Activated CD8-positive, alpha-beta memory T cell treated with anti-CD3 and anti-CD28 coated beads, Interleukin-2, amount 50 U/mL, for 1 hour (primary cell): ENCODE results near the gene NOM1.

Source experiments
- DNase-seq: peaks from one replicate; pipeline ENCODE4 v3.0.0-alpha.2; 2020; ENCODE audit errors: extremely low read depth

NOM1 gene

DNA sequence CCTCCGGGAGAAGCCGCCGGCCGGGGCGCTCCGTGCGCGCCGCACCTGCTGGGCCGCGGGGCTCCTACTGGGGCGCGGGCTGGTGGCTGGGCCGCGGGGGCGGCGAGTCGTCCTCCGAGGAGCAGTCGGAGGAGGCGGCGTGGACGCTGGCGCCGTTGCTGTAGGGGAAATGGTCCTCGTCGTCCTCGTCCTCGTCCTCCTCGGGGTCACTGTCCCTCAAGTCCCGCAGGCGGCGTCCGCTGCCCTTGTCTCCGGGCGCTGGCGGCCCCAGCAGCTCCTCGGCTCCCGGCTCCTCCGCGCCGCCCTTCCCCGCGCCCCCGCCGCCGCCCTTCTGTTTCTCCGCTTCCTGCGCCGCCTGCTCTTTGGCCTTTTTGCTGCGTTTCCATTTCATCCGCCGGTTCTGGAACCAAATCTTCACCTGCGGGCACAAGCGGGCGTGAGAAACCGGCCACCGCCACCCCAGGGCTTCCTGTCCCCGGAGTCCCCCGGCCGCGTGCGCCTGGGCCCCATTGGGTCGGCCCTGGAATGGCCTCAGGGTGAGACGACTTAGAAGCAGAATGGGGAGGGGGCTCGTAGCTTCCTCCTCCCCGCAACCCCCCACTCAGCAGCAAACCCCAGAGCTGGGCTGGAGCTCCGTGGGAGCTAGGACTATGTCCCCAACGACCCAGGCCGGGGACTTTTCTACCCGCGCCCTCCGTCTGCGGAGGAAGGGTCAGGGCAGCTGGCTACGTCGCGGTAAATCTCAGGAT, 56.1 kb downstream of the NOM1 start:
- no peak for DNase-seq

DNA sequence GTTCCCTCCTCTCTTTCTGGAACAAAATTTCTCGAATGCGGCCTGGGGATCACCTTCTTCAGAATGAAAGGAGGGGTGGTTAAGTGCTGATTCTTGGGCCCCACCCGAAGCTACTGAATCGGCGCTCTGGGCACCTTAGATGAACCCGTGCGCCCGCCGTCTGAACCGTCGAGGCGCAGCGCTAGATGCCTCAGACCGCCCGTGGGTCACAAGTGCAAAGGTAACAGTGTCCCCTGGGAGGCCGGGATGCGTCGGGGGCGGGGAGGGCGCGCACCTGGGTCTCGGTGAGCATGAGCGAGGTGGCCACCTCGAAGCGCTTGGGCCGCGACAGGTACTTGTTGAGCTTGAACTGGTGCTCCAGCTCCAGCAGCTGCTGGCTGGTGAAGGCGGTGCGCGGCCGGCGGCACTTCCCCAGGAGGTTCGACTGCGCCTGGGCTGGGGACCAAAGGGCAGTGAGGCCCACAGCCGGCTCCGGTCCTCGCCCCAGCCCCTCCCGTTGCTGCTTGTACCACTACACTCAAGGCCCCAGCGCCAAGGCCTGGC, 56.8 kb downstream of the NOM1 start:
- DNase-seq, result no peak

GRCh38 chr7:157006829-157007469, 57.4 kb downstream of the NOM1 start:
- no peak for DNase-seq

- no peak for DNase-seq
Measured at GRCh38 chr7:157007470-157008066, 58.1 kb downstream of the NOM1 start.

DNA sequence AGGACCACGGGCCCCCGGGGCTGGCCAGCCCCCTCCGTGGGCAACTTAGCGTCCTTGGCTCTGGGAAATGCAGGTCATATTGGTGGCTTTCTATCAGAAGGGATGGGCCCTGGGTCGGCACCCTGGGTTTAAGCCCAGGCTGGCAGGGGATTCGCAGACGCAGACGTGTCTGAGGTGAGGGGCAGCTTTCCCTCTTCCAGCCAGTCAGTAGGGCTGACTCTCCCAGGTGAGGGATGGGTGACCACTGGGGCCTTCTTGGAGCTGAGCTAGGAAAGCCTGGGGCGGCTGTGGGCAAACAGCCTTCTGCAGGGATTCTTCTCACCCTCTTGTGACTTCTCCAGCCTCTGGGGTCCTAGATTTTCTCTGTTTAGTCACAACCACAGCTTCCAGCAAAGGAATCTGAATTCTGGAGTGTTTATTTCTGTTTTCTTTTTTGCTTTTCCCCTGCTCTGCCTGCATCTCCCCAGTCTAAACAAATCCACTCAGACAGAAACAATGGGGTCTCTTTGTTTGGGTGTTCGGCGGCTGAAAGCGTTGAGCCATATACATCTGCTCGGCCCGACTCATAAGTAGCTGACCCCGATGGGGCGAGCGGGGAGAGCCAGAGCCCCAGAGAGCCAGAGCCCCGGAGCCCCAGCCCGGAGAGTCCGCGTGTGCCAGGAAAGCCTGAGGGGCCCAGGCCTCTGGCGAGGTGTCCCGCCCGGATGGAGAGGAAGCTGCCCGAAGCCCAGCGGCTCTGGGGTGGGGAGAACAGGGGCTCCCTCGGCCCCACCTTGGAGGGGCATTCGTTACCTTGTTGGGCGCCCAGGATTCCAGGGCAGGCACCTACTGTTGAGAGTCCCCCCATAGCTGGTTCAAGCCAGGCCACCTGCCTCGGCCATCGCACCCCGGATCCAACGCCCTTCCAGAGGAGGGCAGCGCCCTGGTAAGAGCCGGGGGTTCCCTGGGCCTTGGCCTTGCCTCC, 59.0 kb downstream of the NOM1 start:
- DNase-seq, result no peak

GRCh38 chr7:157009170-157009777, 59.8 kb downstream of the NOM1 start:
- no peak for DNase-seq

DNA sequence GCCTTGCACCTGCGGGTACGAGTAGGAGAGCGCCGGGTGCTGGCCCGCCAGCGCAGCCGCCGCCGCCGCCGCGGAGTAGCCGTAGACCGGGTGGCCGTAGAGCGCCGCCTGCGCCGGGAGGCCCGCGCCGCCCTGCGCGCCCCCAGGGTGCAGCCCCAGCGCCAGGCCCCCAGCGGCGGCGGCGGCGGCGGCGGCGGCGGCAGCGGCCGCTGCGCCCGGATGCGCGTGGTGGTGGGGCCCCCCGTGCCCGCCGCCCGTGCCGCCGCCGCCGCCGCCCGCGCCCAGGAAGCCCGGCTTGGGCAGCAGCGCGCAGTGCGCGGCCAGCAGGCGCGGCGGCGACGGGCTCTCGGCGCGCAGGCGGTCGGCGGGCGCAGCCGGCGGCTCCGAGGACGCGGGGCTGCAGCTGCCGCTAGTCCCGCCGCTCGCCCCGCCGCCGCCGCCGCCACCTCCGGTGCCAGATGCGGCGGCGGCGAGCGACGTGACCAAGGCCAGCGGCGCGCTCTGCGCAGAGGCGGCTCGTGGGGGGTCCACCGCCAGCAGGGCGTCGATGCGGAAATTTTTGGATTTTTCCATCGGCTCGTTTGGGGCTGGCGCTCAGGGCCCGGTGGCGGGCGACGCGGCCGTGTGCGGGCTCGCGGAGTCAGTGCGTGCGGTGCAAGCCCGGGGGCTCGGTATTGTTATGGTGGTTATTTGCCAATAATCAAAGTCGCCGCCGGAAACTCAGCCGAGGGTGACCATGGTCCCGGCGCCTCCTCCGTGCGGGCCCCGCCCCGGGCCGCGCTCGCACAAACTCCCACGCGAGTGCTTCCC, 60.5 kb downstream of the NOM1 start:
- no peak for DNase-seq

- DNase-seq, result no peak
Measured at GRCh38 chr7:157010588-157011332, 61.2 kb downstream of the NOM1 start, which contains the start of gene MNX1. MNX1 (minus strand) TSS chr7:157010663; CDS start chr7:157010350, 313 bp downstream.

DNA sequence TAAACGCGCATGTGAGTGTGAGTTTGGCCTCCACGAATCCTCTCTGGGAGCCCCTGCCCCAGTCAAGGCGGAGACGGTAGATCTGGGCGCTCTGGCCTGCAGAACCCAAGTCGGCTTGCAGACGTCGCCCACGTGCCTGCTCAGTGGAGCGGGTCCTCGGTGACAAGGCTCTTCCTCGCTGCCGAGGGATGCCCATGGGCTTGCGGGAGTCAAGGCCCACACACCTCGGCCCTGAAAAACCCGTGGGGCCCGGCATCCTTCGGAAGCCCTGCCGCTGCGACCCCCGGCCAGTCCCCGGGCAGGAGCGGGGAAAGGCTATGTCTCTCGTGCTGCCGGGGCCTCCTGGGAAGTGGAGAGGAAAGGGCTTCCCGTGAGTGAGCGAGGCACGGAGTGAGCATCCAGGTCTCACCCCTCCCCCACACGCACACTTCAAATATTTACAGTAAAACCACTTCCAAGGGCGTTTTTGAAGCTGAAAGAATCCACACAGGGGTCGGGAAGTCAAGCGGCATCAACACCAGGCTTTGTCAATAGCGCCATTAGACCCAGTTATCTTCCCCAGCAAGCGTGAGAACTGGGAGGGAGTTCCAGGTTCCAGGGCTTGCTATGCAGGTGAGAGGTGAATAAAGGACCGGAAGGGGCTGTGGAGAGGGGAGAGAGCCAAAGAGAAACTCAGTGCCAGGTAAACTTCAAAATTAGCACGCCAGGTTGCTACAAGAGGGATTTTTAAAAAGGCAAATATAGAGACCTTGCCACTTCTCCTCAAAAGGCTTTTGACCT, 62.0 kb downstream of the NOM1 start:
- no peak for DNase-seq

GRCh38 chr7:157012113-157012547, 62.6 kb downstream of the NOM1 start:
- no peak for DNase-seq

DNA sequence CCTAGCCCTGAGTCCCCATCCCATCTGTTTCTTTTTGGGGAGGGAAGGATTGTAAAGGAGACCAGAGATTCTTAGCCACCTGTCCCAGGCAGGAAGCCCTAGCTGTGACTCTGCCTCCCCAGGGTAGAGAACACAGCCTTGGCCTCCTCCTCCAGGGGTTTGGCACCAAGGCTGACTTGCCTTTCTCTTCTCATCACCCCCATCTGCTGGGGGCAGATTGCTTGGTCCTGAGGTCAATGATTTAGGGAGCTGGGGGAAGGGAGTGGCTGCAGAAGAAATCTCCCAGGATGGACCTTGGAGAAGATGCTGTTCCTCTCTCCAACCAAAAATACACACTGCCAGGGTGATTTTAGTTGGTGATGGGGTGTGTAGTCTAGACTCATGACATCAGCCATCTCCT, 63.6 kb downstream of the NOM1 start:
- no peak for DNase-seq

GRCh38 chr7:157013602-157014549, 64.4 kb downstream of the NOM1 start:
- no peak for DNase-seq

DNA sequence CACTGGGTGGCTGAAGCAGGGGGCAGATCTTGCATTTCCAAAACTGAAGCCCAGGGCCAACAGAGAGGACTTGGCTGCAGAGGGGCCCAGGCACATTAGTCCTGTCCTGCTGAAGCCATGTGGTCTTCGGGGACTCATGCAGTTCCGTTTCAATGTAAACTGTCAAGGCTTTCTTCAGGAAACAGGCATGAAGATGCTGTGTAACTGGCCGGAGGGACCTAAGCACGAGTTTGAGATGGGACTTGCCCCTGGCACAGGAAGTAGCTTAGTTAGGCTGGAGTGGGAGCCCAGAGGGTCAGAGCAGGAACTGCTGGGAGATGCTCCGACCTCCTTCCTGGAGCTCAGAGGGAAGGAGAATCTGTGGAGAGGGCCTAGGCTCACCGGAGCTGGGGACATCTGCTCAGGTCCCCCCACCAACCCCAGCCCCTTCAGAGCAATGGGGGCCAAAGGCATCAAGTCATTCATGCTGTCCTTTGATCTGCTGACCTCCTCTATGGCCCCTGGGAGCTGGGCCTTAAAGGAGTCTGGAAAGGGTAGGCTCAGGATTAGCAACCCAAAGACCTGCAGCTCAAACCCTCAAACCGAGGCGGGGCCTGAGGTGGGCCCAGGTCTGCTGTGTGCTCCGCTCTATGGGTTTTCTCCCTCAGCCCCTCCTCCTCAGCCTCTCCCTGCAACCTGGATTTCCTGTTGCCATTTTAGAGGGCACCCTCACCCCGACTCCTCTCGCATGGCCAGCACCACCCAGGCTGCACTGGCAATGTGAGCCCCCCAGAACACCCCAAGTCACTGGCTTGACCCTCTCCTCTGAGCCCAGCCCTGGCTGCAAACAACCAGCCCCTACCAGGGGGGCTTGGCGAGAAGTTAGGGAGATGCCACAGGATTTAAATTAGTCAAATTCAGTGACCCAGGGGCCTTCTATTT, 65.4 kb downstream of the NOM1 start:
- no peak for DNase-seq

DNA sequence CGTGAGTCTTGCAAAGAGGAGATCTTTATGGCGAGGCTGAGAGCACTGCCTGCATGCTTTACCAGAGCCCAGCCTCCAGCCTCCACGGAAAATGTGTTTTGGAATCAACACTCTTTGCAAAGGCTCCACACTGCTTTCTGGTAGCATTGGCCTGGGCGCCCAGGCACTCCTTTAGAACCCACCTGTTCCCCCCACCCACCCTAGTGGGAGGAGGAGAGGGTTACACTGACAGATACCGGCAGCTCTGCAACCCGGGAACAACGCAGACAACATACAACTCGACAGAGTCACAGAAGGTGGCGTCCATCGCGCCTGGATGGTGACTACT, 66.5 kb downstream of the NOM1 start:
- no peak for DNase-seq

GRCh38 chr7:157016352-157017041, 67.0 kb downstream of the NOM1 start:
- no peak for DNase-seq

DNA sequence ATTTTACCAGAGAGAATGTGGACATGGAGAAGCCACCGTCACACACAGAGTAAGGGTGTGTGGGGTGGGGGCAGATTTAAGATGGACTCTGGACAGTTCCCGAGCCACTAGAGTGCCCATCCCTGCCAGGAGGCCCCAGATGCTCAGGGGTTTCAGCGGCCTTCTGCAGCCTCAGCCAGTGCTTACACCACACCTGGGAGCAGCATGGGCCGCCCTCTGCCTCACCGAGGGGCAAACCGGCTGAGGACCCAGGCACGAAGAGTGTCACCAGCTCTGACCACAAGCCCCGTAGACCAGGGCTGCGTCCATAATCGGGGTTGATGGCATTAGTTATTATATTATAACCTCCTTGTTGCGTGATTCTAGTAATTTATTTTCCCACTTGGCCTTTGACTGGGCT, 67.6 kb downstream of the NOM1 start:
- DNase-seq, result no peak
